NCI-H2227 treated with DMSO at 0.1 percent for 48 hours (cell line): ENCODE measurements around the gene TRPM1.

Experiments
- DNase-seq: peaks from one replicate; lab custom pipeline; 2025; lab: John Stamatoyannopoulos, UW

Gene TRPM1

GRCh38 chr15:30969724-30970123, 131.8 kb downstream of the TRPM1 start:
- DNase-seq: no peak

GRCh38 chr15:30963681-30964080, 137.8 kb downstream of the TRPM1 start:
- no peak for DNase-seq

DNA sequence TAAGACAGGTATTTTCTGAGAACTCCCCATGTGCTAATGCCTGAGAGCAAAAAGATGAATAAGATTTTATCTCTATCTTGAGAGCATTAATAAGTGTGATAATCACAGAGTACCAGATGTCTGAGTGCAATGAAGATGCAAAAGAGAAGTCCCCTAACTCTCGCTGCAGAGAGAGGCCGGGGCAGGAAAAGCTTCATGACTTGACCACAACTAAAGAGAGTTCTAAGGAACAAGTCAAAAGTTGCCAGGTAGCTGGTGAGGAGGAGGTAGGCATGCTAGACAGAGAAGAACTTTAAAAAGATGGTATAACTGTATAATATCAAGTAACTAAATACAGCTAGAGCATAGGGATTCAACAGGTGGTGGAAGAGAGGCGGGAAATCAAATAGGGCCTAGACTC, 138.9 kb downstream of the TRPM1 start:
- DNase-seq: no peak

DNA sequence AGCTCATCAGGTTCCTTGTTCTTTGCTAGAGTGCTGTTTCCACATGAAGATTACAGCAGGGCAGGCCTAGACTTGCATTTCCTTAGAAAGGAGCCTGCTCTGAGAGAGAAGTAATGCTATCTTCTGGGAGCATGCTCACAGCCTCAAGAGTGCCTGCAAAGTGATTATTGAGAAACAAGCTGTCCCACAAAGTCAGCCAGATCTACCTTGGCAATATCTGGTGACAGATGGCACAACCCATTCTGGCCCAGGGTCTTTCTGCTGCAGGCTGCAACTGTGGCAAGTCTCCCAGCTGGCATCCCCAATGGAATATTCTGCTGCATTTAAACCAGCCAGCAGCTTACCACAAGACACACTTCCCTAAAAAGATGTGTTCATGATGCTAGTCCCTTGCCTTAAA, 139.4 kb downstream of the TRPM1 start:
- no peak for DNase-seq

- DNase-seq: no peak
Observed at GRCh38 chr15:30958219-30958618, 143.3 kb downstream of the TRPM1 start.

GRCh38 chr15:30956216-30957124, 145.1 kb downstream of the TRPM1 start:
- no peak for DNase-seq

GRCh38 chr15:30954674-30955073, 146.9 kb downstream of the TRPM1 start:
- DNase-seq: no peak

DNA sequence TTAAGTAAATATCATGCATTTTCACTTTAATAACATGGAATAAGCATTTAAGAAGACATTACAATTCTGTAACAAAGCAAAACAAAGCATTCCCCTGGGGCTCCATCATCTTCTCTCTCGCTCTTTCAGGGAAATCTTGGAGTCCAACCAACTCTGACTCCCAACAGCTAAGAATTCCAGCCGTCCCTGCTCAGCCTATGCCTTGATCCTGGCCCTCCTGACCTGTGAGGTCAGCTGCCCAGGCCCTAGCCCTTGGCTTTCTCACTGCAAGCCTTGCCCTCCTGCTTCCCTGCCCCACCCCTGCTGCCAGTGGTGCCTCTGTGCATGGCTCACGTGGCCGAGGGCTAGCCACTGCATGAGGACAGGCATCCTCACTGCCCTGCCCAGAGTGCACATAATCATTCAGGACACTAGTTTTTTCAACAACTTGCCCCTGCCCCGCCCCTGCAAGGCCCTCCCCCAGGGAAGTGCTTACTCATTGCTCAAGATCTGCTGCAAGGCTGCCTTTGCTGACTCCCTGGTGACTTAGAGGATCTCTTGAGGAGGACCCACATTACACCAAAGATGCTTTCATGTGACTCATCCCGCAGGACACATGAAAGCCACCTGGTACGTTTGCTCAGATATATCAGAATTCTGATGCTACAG, 147.7 kb downstream of the TRPM1 start:
- no peak for DNase-seq

- DNase-seq: no peak
Observed at GRCh38 chr15:30953183-30953582, 148.3 kb downstream of the TRPM1 start.
